ENCODE results near the gene DDX47.

Gene DDX47

GRCh38 chr12:12803186-12803585 is 10.0 kb upstream of the DDX47 start:
- Histone ChIP-seq H3K9ac (ENCODE audit: low read length) (no peak overlapping the region), H3K4me3 (ENCODE audit: low read depth, low read length, poor library complexity, severe bottlenecking) (no peak overlapping the region), H3K4me2 (ENCODE audit: low read length) (no peak overlapping the region), H3F3A (ENCODE audit: insufficient read depth, low read length) (no peaks in the 10 kb centered on the region), H3K79me2 (ENCODE audit: insufficient read depth, low read length) (no peaks in the 10 kb centered on the region), H3K9me3 (ENCODE audit: low read length) (no peaks in the 10 kb centered on the region), H3K4me1 (ENCODE audit: insufficient read depth, low read length, severe bottlenecking) (peaks cover 5% of the 10 kb centered on the region), H3K36me3 (ENCODE audit: insufficient read depth, low read length) (no peaks in the 10 kb centered on the region), H4K20me1 (ENCODE audit: insufficient read depth, low read length) (no peaks in the 10 kb centered on the region), H3K9me2 (ENCODE audit: low read depth, low read length) (no peaks in the 10 kb centered on the region), H2AFZ (ENCODE audit: low read length) (no peak overlapping the region), H3K27ac (ENCODE audit: low read depth, low read length, poor library complexity, severe bottlenecking) (no peak overlapping the region), H3K27me3 (ENCODE audit: insufficient read depth, low read length) (peaks cover 4% of the 10 kb centered on the region; the same call in 1 of the 2 replicates)
- TF ChIP-seq CTCF (IDR thresholded peaks at IDR 0.05; ENCODE audit: low read length) (no peak), EZH2 (IDR thresholded peaks at IDR 0.05; ENCODE audit: borderline replicate concordance, low read length) (no peak)

GRCh38 chr12:12804011-12804410 is 9.1 kb upstream of the DDX47 start:
- no peaks in the 10 kb centered on the region for H3K9me3 ChIP-seq (ENCODE audit: low read length)
- H3K9me2 ChIP-seq (ENCODE audit: low read depth, low read length): no peaks in the 10 kb centered on the region
- no peak overlapping the region for H3K27ac ChIP-seq (ENCODE audit: low read depth, low read length, poor library complexity, severe bottlenecking)
- TF ChIP-seq CTCF (IDR thresholded peaks at IDR 0.05; ENCODE audit: low read length) (no peak), EZH2 (IDR thresholded peaks at IDR 0.05; ENCODE audit: borderline replicate concordance, low read length) (no peak)
- H3K9ac ChIP-seq (ENCODE audit: low read length): no peak overlapping the region
- H3K27me3 ChIP-seq (ENCODE audit: insufficient read depth, low read length): peaks cover 4% of the 10 kb centered on the region; the same call in 1 of the 2 replicates
- no peak overlapping the region for H2AFZ ChIP-seq (ENCODE audit: low read length)
- H4K20me1 ChIP-seq (ENCODE audit: insufficient read depth, low read length): no peaks in the 10 kb centered on the region
- no peak overlapping the region for H3K4me2 ChIP-seq (ENCODE audit: low read length)
- H3K4me1 ChIP-seq (ENCODE audit: insufficient read depth, low read length, severe bottlenecking): peaks cover 11% of the 10 kb centered on the region
- no peaks in the 10 kb centered on the region for H3K79me2 ChIP-seq (ENCODE audit: insufficient read depth, low read length)
- no peaks in the 10 kb centered on the region for H3F3A ChIP-seq (ENCODE audit: insufficient read depth, low read length)
- no peak overlapping the region for H3K4me3 ChIP-seq (ENCODE audit: low read depth, low read length, poor library complexity, severe bottlenecking)
- no peaks in the 10 kb centered on the region for H3K36me3 ChIP-seq (ENCODE audit: insufficient read depth, low read length)

GRCh38 chr12:12804432-12804886 is 8.7 kb upstream of the DDX47 start:
- Histone ChIP-seq H3K9me3 (ENCODE audit: low read length) (no peaks in the 10 kb centered on the region), H3K27me3 (ENCODE audit: insufficient read depth, low read length) (peaks cover under 1% of the 10 kb centered on the region; the same call in 1 of the 2 replicates), H3K79me2 (ENCODE audit: insufficient read depth, low read length) (no peaks in the 10 kb centered on the region), H2AFZ (ENCODE audit: low read length) (no peak overlapping the region), H3K4me1 (ENCODE audit: insufficient read depth, low read length, severe bottlenecking) (peaks cover 11% of the 10 kb centered on the region), H3K9me2 (ENCODE audit: low read depth, low read length) (no peaks in the 10 kb centered on the region), H3K36me3 (ENCODE audit: insufficient read depth, low read length) (no peaks in the 10 kb centered on the region), H3K27ac (ENCODE audit: low read depth, low read length, poor library complexity, severe bottlenecking) (no peak overlapping the region), H3K4me2 (ENCODE audit: low read length) (no peak overlapping the region), H3K4me3 (ENCODE audit: low read depth, low read length, poor library complexity, severe bottlenecking) (no peak overlapping the region), H3F3A (ENCODE audit: insufficient read depth, low read length) (no peaks in the 10 kb centered on the region), H3K9ac (ENCODE audit: low read length) (no peak overlapping the region), H4K20me1 (ENCODE audit: insufficient read depth, low read length) (no peaks in the 10 kb centered on the region)
- TF ChIP-seq EZH2 (IDR thresholded peaks at IDR 0.05; ENCODE audit: borderline replicate concordance, low read length) (no peak), CTCF (IDR thresholded peaks at IDR 0.05; ENCODE audit: low read length) (no peak)

Data from OCI-LY1 (cell line).